Activated effector memory CD4-positive, alpha-beta T cell treated with Interleukin-2 at 50 U/mL for 16 hours (primary cell): ENCODE data around the gene MYO1E.

Source experiments
- DNase-seq: peaks from one replicate; pipeline ENCODE4 v3.0.0-alpha.2; 2020

The MYO1E gene

GRCh38 chr15:59312205-59312604 lies 60.5 kb downstream of the MYO1E start:
- no peak for DNase-seq

GRCh38 chr15:59311195-59311594 lies 61.5 kb downstream of the MYO1E start:
- DNase-seq, result no peak

GRCh38 chr15:59309405-59309804 lies 63.3 kb downstream of the MYO1E start:
- DNase-seq, result no peak

GRCh38 chr15:59307165-59307537 lies 65.5 kb downstream of the MYO1E start:
- no peak for DNase-seq

GRCh38 chr15:59306520-59307164 lies 66.0 kb downstream of the MYO1E start:
- no peak for DNase-seq

GRCh38 chr15:59304807-59305206 lies 67.9 kb downstream of the MYO1E start:
- DNase-seq, result no peak

GRCh38 chr15:59304034-59304795 lies 68.5 kb downstream of the MYO1E start:
- no peak for DNase-seq

- no peak for DNase-seq
Observed at GRCh38 chr15:59303633-59304032, 69.0 kb downstream of the MYO1E start.

- no peak for DNase-seq
Observed at GRCh38 chr15:59303136-59303535, 69.5 kb downstream of the MYO1E start.

- DNase-seq, result no peak
Observed at GRCh38 chr15:59301527-59301926, 71.1 kb downstream of the MYO1E start.

- DNase-seq, result no peak
Observed at GRCh38 chr15:59300618-59301139, 72.0 kb downstream of the MYO1E start.

GRCh38 chr15:59299929-59300617 lies 72.6 kb downstream of the MYO1E start:
- DNase-seq, result peak; percentile 50

GRCh38 chr15:59298854-59299250 lies 73.8 kb downstream of the MYO1E start:
- DNase-seq, result no peak

GRCh38 chr15:59298225-59298853 lies 74.3 kb downstream of the MYO1E start:
- no peak for DNase-seq

GRCh38 chr15:59296181-59296617 lies 76.5 kb downstream of the MYO1E start:
- no peak for DNase-seq

GRCh38 chr15:59295261-59296001 lies 77.2 kb downstream of the MYO1E start:
- no peak for DNase-seq

- no peak for DNase-seq
Observed at GRCh38 chr15:59294574-59295260, 78.0 kb downstream of the MYO1E start.

- no peak for DNase-seq
Observed at GRCh38 chr15:59292442-59293151, 80.1 kb downstream of the MYO1E start.

- no peak for DNase-seq
Observed at GRCh38 chr15:59291213-59291549, 81.5 kb downstream of the MYO1E start.

GRCh38 chr15:59290295-59291212 lies 82.1 kb downstream of the MYO1E start:
- no peak for DNase-seq
